ENCODE results near the gene FOXF1.

FOXF1 gene

DNA sequence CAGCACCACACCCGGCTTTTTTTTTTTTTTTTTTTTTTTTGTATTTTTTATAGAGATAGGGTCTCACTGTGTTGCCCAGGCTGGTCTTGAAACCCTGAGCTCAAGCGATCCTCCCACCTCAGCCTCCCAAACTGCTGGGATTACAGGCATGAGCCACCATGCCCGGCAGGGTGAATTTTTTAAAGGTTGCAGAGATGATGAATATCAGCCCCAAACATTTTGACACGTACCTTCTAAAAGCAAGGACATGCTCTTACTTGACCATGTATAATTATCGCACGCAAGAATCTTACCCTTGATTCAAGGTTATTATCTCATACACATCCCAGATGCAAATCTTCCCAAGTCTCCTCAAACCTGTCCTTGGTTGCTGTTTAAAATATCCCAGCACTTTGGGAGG lies 52.0 kb downstream of the FOXF1 start:
- ChIA-PET CTCF (no interaction called here), POLR2A (no interaction called here)
- no peak for TF ChIP-seq FOXA1 (IDR thresholded peaks at IDR 0.05)
- no peak for TF ChIP-seq CTBP1 (IDR thresholded peaks at IDR 0.05; ENCODE audit: borderline replicate concordance)
- TF ChIP-seq BHLHE40 (IDR thresholded peaks at IDR 0.05; ENCODE audit: borderline replicate concordance), result no peak
- TF ChIP-seq HDGF (IDR thresholded peaks at IDR 0.05; ENCODE audit: borderline replicate concordance), result no peak
- no peak for TF ChIP-seq NFRKB (IDR thresholded peaks at IDR 0.05)
- TF ChIP-seq TARDBP (IDR thresholded peaks at IDR 0.05), result no peak
- TF ChIP-seq ZNF384 (IDR thresholded peaks at IDR 0.05), result no peak
- TF ChIP-seq ARNT (IDR thresholded peaks at IDR 0.05), result no peak
- TF ChIP-seq SUZ12 (IDR thresholded peaks at IDR 0.05), result no peak
- TF ChIP-seq FOXK2 (IDR thresholded peaks at IDR 0.05), result no peak
- TF ChIP-seq, protein P1, sequence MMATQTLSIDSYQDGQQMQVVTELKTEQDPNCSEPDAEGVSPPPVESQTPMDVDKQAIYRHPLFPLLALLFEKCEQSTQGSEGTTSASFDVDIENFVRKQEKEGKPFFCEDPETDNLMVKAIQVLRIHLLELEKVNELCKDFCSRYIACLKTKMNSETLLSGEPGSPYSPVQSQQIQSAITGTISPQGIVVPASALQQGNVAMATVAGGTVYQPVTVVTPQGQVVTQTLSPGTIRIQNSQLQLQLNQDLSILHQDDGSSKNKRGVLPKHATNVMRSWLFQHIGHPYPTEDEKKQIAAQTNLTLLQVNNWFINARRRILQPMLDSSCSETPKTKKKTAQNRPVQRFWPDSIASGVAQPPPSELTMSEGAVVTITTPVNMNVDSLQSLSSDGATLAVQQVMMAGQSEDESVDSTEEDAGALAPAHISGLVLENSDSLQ (IDR thresholded peaks at IDR 0.05), result no peak
- TF ChIP-seq L3MBTL2 (conservative IDR thresholded peaks at IDR 0.05), result no peak
- TF ChIP-seq FOXM1 (IDR thresholded peaks at IDR 0.05; ENCODE audit: borderline replicate concordance), result no peak
- no peak for TF ChIP-seq ELF4 (IDR thresholded peaks at IDR 0.05)
- TF ChIP-seq LEF1 (IDR thresholded peaks at IDR 0.05; ENCODE audit: borderline replicate concordance), result no peak
- no peak for TF ChIP-seq SP1 (IDR thresholded peaks at IDR 0.05)
- DNase-seq (ENCODE audit: extremely low spot score), result no peak

DNA sequence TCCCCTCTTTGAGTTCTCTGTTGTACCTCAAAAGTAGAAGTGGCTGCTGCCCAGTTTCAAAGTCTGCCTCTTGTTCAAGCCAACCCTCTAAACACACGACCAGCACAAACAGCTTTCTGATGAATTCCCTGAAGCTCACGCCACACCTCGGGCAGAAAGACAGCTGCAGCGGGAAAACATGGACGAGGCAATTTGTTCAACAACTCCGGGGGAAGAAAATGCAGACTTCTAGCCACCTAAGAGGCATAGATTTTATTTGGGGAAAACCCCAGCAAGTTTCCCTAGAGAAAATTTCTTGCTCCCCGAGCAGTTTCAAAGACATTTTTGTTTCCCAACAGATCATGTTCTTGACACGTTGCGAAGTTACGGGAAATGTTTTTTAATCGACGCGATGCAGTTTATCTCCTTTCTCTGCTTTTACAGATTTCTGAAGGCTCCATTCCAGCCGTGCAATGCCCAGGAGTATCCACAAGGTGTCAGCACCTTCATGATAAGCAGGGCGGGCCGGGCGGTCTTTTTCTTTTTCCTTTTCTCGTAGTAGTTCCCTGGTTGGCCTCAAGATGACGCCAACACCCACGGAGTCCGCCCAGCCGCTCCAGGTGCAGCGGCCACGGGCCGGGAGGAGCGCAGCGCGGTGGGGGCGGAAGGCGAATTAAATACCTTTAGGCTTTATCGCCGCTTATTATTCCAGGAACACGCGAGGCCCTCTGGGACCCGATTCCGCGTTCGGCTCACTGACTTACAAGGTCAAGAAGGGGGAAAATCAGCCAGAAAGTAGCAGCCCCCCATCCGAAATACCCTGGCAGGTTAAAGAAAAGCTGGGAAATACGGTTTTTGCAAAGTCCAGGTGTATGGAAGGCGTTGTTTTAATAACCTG lies 53.4 kb downstream of the FOXF1 start:
- peak; percentile 80 for DNase-seq (ENCODE audit: extremely low spot score)
- TF ChIP-seq L3MBTL2 (conservative IDR thresholded peaks at IDR 0.05) (peak; percentile 26; the same call in 1 of the 2 replicates), SUZ12 (IDR thresholded peaks at IDR 0.05) (no peak), FOXK2 (IDR thresholded peaks at IDR 0.05) (no peak), BHLHE40 (IDR thresholded peaks at IDR 0.05; ENCODE audit: borderline replicate concordance) (no peak), SP1 (IDR thresholded peaks at IDR 0.05) (no peak), ARNT (IDR thresholded peaks at IDR 0.05) (peak; percentile 22; the same call in 1 of the 2 replicates), FOXA1 (IDR thresholded peaks at IDR 0.05) (no peak), FOXM1 (IDR thresholded peaks at IDR 0.05; ENCODE audit: borderline replicate concordance) (peak; percentile 68), CTBP1 (IDR thresholded peaks at IDR 0.05; ENCODE audit: borderline replicate concordance) (no peak), ZNF384 (IDR thresholded peaks at IDR 0.05) (no peak)
- TF ChIP-seq, protein P1 (IDR thresholded peaks at IDR 0.05), result no peak
- CTCF ChIA-PET, result interaction anchor here (0.7 to 2.5 kb wide), 13 partner anchors 13 to 715 kb away, joined by 3 to 27 read pairs (median 4); no protein-coding TSS in a partner anchor
- POLR2A ChIA-PET, result no interaction called here

Measured in HEK293T (cell line).